ENCODE data around the gene RPL7A.
A peak's percentile ranks its signal among the peaks of the same experiment; 100 is the strongest.
"Not testable (repeated sequence)": the region's sequence is repeated elsewhere in the genome, so short reads cannot be mapped to it uniquely, and the experiment has no call there.

Gene RPL7A

DNA sequence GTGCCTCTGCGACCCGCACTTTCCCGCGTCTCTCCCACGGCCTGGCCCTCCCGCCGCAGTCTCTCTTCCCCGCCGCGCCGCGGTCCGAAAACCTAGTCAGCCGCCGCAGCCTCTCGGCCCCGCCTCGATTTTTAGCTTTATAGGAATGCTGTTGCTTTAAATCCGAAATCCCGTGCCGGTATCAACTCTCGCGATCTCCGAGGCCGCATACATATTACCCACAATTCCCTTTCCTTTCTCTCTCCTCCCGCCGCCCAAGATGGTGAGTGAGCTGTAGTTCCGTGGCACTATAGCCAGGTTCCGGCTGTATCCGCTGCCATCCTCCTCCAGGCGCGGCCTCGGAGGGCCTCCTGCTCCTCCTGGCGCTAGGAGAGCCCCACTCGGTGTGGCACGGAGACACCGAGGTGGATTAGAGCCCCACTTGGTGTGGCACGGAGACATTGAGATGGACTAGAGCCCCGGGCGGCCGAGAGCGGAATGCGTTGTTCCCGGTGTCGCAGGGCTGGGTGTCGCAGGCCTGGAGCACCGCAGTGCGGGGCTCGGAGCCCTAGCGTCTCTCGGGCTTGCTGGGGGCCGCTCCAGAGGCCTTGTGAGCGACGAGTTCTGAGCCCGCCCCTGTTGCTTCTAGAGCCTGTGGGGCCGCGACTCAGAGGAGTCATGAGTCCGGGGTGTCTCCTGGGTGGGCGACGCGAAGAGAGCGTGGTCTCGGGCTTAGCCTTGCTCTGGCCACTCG lies at the start of gene RPL7A, which contains the start of gene MED22:
Gene RPL7A (plus strand): TSS at position 234 of the 733 bp plus-strand sequence. CDS start 26 bp downstream, at position 260.
Gene MED22 (minus strand): TSS at position 147 of the 733 bp plus-strand sequence. CDS start 1,469 bp downstream, outside the sequence.
- TF ChIP-seq, protein P1, sequence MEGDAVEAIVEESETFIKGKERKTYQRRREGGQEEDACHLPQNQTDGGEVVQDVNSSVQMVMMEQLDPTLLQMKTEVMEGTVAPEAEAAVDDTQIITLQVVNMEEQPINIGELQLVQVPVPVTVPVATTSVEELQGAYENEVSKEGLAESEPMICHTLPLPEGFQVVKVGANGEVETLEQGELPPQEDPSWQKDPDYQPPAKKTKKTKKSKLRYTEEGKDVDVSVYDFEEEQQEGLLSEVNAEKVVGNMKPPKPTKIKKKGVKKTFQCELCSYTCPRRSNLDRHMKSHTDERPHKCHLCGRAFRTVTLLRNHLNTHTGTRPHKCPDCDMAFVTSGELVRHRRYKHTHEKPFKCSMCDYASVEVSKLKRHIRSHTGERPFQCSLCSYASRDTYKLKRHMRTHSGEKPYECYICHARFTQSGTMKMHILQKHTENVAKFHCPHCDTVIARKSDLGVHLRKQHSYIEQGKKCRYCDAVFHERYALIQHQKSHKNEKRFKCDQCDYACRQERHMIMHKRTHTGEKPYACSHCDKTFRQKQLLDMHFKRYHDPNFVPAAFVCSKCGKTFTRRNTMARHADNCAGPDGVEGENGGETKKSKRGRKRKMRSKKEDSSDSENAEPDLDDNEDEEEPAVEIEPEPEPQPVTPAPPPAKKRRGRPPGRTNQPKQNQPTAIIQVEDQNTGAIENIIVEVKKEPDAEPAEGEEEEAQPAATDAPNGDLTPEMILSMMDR (IDR thresholded peaks at IDR 0.05): no peak
- Histone ChIP-seq H3K9me3 (no peaks in the 10 kb centered on the region), H3K36me3 (peaks cover 58 to 69% (median 64%) of the 10 kb centered on the region in 3 donors), H3K4me1 (peaks cover 0 to 36% (median 25%) of the 10 kb centered on the region in 4 donors), H3K27ac (peak within 1 kb of the TSS; percentile 85), H3K4me3 (peak within 1 kb of the TSS; percentile 80 to 82), H3K27me3 (no peaks in the 10 kb centered on the region)
- DNase-seq: peak; percentile 96 to 97
- intact Hi-C loops (cut with DNase I; ENCODE audit: low total_unique reads): no loop called here

DNA sequence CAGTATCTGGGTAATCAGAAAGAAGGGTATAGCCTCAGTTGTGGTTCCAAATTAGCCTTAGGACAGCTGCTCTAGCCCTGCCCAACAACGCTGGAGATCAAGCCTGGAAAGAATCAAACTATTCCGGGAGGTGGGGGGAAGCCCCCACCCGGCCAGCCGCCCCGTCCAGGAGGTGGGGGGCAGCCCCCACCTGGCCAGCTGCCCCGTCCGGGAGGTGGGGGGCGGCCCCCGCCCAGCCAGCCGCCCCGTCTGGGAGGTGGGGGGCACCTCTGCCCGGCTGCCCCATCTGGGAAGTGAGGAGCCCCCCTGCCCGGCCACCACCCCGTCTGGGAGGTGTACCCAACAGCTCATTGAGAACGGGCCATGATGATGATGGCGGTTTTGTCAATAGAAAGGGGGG lies 48.0 kb upstream of the RPL7A start:
- intact Hi-C loops (cut with DNase I; ENCODE audit: low total_unique reads); H3K4me1 ChIP-seq; H3K9me3 ChIP-seq; H3K27ac ChIP-seq; H3K36me3 ChIP-seq; DNase-seq; H3K4me3 ChIP-seq: not testable (repeated sequence)
- H3K27me3 ChIP-seq: peaks cover 0 to 53% of the 10 kb centered on the region in 2 donors

DNA sequence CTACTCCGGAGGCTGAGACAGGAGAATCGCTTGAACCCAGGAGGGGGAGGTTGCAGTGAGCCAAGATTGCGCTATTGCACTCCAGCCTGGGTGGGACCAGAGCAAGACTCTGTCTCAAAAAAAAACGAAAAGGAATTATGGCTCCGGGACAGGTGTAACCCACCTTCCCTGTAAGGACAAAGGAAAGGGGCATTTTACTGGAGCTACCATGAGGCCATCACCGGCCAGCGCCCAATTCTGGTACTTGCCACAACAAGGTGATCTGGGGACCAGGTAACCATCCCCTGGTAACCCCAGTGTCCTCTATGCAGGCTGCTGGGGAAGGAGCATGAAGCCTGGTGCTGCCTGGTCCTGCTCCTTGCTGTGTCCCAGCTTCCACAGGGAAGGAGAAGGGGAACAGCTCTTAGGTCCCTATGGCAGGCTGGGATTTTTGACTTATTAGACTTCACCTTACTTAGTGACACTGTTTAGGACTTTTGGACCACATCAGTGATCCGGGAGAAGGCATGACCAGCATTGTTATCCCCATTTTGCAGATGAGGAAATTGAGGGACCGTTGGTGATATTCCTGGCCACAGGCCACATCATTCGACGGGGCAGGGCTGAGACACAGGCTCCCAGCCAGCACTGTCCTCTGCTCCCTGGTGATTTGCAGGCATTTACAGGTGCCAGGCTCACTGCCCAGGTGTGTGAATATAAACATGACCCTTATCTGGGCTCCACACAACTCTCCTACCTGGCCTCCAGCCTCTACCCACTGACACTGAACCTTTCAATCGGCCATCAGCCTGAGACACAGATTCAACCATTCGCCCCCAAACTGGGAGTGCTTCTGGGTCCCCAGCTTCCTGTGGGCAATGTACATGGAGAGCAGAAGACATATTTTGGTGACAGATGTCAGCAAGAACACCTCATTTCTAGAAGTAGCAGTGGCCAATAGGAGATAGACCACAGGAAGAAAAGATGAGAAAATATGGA lies 46.5 kb upstream of the RPL7A start:
- peaks cover 0 to 54% of the 10 kb centered on the region in 2 donors for H3K27me3 ChIP-seq
- intact Hi-C loops (cut with DNase I; ENCODE audit: low total_unique reads): no loop called here
- TF ChIP-seq, protein P1 (IDR thresholded peaks at IDR 0.05): no peak
- H3K9me3 ChIP-seq: no peaks in the 10 kb centered on the region
- H3K4me3 ChIP-seq: no peak overlapping the region
- H3K4me1 ChIP-seq: no peaks in the 10 kb centered on the region
- no peaks in the 10 kb centered on the region for H3K36me3 ChIP-seq
- no peak for DNase-seq
- H3K27ac ChIP-seq: no peak overlapping the region

DNA sequence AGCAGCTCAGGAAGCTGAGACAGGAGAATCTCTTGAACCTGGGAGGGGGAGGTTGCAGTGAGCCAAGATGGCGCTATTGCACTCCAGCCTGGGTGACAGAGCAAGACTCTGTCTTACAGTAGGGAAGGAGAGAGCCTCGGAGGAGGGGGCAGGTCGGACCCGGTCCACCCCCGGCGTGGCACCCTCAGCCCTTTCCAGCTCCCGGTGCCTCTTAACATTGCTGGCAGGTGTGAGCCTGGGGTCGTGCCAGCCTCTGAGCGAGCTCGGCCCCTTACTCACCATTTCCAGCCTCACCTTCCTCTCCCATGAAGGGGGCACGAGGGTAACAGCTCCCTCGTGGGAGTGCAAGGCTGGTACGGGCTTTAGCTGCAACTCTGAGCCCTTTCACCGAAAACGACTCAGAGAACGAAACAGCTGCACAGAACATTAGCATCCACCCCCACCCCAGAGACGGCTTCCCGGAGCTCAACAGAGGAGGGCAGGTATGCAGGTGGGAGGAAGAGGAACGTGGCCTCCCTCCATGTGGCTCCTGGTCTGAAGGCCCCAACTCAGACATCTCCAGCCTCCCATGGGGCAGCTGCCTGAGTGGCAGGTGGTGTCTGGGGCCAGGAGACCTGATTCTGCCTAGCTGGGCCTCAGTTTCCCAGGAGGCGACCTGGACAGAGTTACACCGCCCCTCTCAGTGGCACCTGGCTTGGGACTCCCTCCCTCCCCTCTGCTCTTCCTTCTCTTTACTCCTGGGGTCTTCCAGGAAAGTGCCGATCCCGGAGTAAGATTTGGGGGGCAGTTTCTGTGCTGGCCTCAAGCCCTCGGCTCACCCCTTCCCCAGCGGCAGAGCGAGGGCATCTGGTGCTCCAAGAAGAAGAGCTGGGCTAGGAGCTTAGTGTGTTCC lies 44.5 kb upstream of the RPL7A start:
- Histone ChIP-seq H3K4me1 (no peaks in the 10 kb centered on the region), H3K4me3 (no peak overlapping the region), H3K36me3 (no peaks in the 10 kb centered on the region), H3K27ac (no peak overlapping the region), H3K9me3 (no peaks in the 10 kb centered on the region), H3K27me3 (peaks cover 0 to 51% of the 10 kb centered on the region in 2 donors)
- intact Hi-C loops (cut with DNase I; ENCODE audit: low total_unique reads): no loop called here
- no peak for DNase-seq
- TF ChIP-seq, protein P1 (IDR thresholded peaks at IDR 0.05): no peak

DNA sequence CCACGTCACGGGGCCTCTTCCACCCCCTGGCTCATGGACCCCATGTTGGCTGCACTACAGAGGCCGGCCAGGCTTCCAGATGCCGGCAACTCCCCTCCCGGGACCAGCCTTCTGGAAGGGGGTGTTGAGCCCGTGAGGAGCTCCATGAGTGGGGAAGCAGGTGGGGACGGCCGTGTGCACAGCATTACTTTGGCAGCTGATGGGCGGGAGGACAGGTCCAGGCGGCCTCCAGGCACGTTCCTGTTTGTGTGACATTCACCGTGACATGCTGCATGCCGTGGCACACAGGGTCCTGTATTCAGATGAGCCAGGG lies 43.9 kb upstream of the RPL7A start:
- intact Hi-C loops (cut with DNase I; ENCODE audit: low total_unique reads): no loop called here
- DNase-seq: no peak
- Histone ChIP-seq H3K27ac (no peak overlapping the region), H3K27me3 (peaks cover 0 to 51% of the 10 kb centered on the region in 2 donors), H3K9me3 (no peaks in the 10 kb centered on the region), H3K36me3 (no peaks in the 10 kb centered on the region), H3K4me3 (no peak overlapping the region), H3K4me1 (no peaks in the 10 kb centered on the region)
- TF ChIP-seq, protein P1 (IDR thresholded peaks at IDR 0.05): no peak

All from tibial artery (tissue), 4 donors.